ENCODE data around the gene CUBN. TPM values are rescaled to one million over a fixed set of nuclear protein-coding genes. Genes with fewer than 3 reads are reported as not detected.

Gene CUBN
- total and polyA plus RNA-seq, 9 of the 15 experiments (the other 6 are each of a cell fraction or from before 2014, with no cell fraction given) = 0.04 to 0.33 (median 0.09) TPM

DNA sequence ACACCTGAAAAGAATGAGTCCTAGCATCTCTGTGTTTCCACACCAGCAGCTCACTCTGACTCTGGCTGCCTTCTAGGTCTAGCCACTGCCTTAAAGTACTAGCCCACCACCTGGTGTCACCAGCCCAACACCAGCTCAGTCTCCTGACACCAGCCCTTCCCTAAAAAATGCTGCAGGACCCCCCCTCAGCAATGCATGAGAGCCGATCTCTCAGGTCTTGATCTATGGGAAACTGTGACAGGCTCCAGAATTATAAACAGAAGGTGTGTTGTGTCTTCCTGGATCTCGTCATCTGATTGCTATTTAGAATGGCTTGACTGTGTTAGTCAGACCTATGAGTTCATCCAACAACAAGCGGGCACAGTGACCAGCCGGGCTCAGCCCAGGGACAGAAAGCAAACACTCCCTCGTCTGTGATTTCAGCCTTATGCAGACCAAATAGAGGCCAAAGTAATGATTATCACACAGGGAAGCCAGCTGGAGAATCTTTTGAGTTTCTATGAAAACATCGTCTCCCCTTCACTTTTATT is 66.6 kb downstream of the CUBN start (continued):
- TF ChIP-seq, protein P1, sequence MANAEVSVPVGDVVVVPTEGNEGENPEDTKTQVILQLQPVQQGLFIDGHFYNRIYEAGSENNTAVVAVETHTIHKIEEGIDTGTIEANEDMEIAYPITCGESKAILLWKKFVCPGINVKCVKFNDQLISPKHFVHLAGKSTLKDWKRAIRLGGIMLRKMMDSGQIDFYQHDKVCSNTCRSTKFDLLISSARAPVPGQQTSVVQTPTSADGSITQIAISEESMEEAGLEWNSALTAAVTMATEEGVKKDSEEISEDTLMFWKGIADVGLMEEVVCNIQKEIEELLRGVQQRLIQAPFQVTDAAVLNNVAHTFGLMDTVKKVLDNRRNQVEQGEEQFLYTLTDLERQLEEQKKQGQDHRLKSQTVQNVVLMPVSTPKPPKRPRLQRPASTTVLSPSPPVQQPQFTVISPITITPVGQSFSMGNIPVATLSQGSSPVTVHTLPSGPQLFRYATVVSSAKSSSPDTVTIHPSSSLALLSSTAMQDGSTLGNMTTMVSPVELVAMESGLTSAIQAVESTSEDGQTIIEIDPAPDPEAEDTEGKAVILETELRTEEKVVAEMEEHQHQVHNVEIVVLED (CRISPR knock-in tag; IDR thresholded peaks at IDR 0.05) = no peak
- TF ChIP-seq TOE1 (IDR thresholded peaks at IDR 0.05; ENCODE audit: borderline replicate concordance) (no peak), TOE1 (CRISPR knock-in tag; IDR thresholded peaks at IDR 0.05; ENCODE audit: borderline replicate concordance, low read depth) (no peak), NFYB (IDR thresholded peaks at IDR 0.05; ENCODE audit: extremely low read depth, insufficient read length) (no peak), HNRNPH1 (optimal IDR thresholded peaks at IDR 0.05; ENCODE audit: low read depth, low read length) (no peak), LCOR (CRISPR knock-in tag; IDR thresholded peaks at IDR 0.05) (no peak)
- TF ChIP-seq, protein P2, sequence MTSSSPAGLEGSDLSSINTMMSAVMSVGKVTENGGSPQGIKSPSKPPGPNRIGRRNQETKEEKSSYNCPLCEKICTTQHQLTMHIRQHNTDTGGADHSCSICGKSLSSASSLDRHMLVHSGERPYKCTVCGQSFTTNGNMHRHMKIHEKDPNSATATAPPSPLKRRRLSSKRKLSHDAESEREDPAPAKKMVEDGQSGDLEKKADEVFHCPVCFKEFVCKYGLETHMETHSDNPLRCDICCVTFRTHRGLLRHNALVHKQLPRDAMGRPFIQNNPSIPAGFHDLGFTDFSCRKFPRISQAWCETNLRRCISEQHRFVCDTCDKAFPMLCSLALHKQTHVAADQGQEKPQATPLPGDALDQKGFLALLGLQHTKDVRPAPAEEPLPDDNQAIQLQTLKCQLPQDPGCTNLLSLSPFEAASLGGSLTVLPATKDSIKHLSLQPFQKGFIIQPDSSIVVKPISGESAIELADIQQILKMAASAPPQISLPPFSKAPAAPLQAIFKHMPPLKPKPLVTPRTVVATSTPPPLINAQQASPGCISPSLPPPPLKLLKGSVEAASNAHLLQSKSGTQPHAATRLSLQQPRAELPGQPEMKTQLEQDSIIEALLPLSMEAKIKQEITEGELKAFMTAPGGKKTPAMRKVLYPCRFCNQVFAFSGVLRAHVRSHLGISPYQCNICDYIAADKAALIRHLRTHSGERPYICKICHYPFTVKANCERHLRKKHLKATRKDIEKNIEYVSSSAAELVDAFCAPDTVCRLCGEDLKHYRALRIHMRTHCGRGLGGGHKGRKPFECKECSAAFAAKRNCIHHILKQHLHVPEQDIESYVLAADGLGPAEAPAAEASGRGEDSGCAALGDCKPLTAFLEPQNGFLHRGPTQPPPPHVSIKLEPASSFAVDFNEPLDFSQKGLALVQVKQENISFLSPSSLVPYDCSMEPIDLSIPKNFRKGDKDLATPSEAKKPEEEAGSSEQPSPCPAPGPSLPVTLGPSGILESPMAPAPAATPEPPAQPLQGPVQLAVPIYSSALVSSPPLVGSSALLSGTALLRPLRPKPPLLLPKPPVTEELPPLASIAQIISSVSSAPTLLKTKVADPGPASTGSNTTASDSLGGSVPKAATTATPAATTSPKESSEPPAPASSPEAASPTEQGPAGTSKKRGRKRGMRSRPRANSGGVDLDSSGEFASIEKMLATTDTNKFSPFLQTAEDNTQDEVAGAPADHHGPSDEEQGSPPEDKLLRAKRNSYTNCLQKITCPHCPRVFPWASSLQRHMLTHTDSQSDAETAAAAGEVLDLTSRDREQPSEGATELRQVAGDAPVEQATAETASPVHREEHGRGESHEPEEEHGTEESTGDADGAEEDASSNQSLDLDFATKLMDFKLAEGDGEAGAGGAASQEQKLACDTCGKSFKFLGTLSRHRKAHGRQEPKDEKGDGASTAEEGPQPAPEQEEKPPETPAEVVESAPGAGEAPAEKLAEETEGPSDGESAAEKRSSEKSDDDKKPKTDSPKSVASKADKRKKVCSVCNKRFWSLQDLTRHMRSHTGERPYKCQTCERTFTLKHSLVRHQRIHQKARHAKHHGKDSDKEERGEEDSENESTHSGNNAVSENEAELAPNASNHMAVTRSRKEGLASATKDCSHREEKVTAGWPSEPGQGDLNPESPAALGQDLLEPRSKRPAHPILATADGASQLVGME (CRISPR knock-in tag; IDR thresholded peaks at IDR 0.05) = no peak

All from K562 (cell line).